A673 (cell line): Measurements from ENCODE around the gene GAS7. TPM values are rescaled to one million over a fixed set of nuclear protein-coding genes. Genes with fewer than 3 reads are reported as not detected.

Experiments
- BruUV-seq: library from RNA; stranded (reverse); fragments of 400-500 nt; replicated peaks from 2 replicates; lab custom pipeline; 2021; lab: Mats Ljungman, UMichigan
- CTCF ChIA-PET: fragments of 300-600 bp; sonication (Branson Sonifier 250); formaldehyde crosslinking; loops from one replicate; lab custom pipeline; 2022; ENCODE audit warnings: antibody characterized with exemption; lab: Charles Lee
- POLR2A ChIA-PET: fragments of 300-600 bp; sonication (Branson Sonifier 250); formaldehyde crosslinking; loops from one replicate; lab custom pipeline; 2022; ENCODE audit warnings: antibody characterized with exemption; ENCODE audit not compliant: low non-redundant PET; lab: Charles Lee
- DNase-seq: peaks from one replicate; pipeline ENCODE4 v3.0.0-alpha.2; 2015; ENCODE audit warnings: low spot score
- H3K27ac ChIP-seq: fragments of 200-600 bp; sonication (generic); 2 replicates; pipeline ENCODE4 v1.5.1; 2016; ENCODE audit warnings: mixed run types, low read depth, mild to moderate bottlenecking, mixed read lengths, antibody characterized with exemption, low read length; ENCODE audit not compliant: poor library complexity, severe bottlenecking
- H3K27me3 ChIP-seq: fragments of 200-600 bp; sonication (generic); replicated peaks from 2 replicates; pipeline ENCODE4 v1.6.1; 2017; ENCODE audit warnings: mixed run types, low read depth, mild to moderate bottlenecking, mixed read lengths, antibody characterized with exemption, low read length; ENCODE audit not compliant: insufficient read depth, poor library complexity
- H3K36me3 ChIP-seq: fragments of 200-600 bp; sonication (generic); 2 replicates; pipeline ENCODE4 v1.6.1; 2016; ENCODE audit warnings: mixed run types, mild to moderate bottlenecking, mixed read lengths, antibody characterized with exemption, low read length; ENCODE audit not compliant: insufficient read depth, poor library complexity, severe bottlenecking
- H3K4me1 ChIP-seq: fragments of 200-600 bp; sonication (generic); 2 replicates; pipeline ENCODE4 v1.6.1; 2017; ENCODE audit warnings: mixed run types, mild to moderate bottlenecking, mixed read lengths, antibody characterized with exemption, low read length; ENCODE audit not compliant: insufficient read depth, poor library complexity, severe bottlenecking
- H3K4me3 ChIP-seq: fragments of 200-600 bp; sonication (generic); 2 replicates; pipeline ENCODE4 v1.5.1; 2016; ENCODE audit warnings: low read depth, mixed run types, mild to moderate bottlenecking, mixed read lengths, low read length; ENCODE audit not compliant: poor library complexity, severe bottlenecking
- H3K9me3 ChIP-seq: fragments of 200-600 bp; sonication (generic); 2 replicates; pipeline ENCODE4 v1.6.1; 2016; ENCODE audit warnings: mixed run types, low read depth, mild to moderate bottlenecking, mixed read lengths, antibody characterized with exemption, low read length; ENCODE audit not compliant: poor library complexity, severe bottlenecking
- CTCF ChIP-seq: fragments of 300-800, 200-600 bp; sonication (generic); conservative IDR thresholded peaks from 2 replicates; pipeline ENCODE4 v1.5.1; 2017; ENCODE audit warnings: low read depth, mild to moderate bottlenecking, antibody characterized with exemption, low read length, moderate library complexity, mixed read lengths
- EZH2 ChIP-seq: fragments of 200-600 bp; sonication (generic); IDR thresholded peaks from 2 replicates; pipeline ENCODE4 v1.6.1; 2017; ENCODE audit warnings: borderline replicate concordance, low read depth, mild to moderate bottlenecking, mixed read lengths, antibody characterized with exemption, low read length; ENCODE audit not compliant: poor library complexity, severe bottlenecking
- intact Hi-C: fragments of 100-400 bp; cut with micrococcal nuclease; formaldehyde crosslinking; loops from one replicate; pipeline ENCODE4 v1.10.0; 2022; ENCODE audit not compliant: unreplicated experiment
- total RNA-seq: library from RNA; stranded (reverse); gene quantifications from 2 replicates; pipeline ENCODE4 v1.2.3, GENCODE V29; 2021

Gene GAS7
- total RNA-seq, 1 experiment from 2014 or later = 2.3 TPM

- DNase-seq = no peak
- ChIA-PET POLR2A (no interaction called here), CTCF (no interaction called here)
- no peaks in the 10 kb centered on the region for H3K4me1 ChIP-seq
- no peak overlapping the region for H3K4me3 ChIP-seq
- no peaks in the 10 kb centered on the region for H3K9me3 ChIP-seq
- no peaks in the 10 kb centered on the region for H3K36me3 ChIP-seq
- H3K27me3 ChIP-seq = no peaks in the 10 kb centered on the region
- intact Hi-C loops = no loop called here
- no TSS peak for BruUV-seq
- H3K27ac ChIP-seq = no peak overlapping the region
- TF ChIP-seq EZH2 = no peak
- TF ChIP-seq CTCF = no peak
Observed at GRCh38 chr17:9956474-9957131, 241.8 kb downstream of the GAS7 start.

GRCh38 chr17:9953492-9953891, 244.9 kb downstream of the GAS7 start:
- H3K36me3 ChIP-seq = no peaks in the 10 kb centered on the region
- no peak for DNase-seq
- no peaks in the 10 kb centered on the region for H3K9me3 ChIP-seq
- H3K4me3 ChIP-seq = no peak overlapping the region
- CTCF ChIA-PET = no interaction called here
- intact Hi-C loops = no loop called here
- no peak overlapping the region for H3K27ac ChIP-seq
- BruUV-seq = no TSS peak
- H3K27me3 ChIP-seq = no peaks in the 10 kb centered on the region
- TF ChIP-seq CTCF (no peak), EZH2 (no peak)
- POLR2A ChIA-PET = no interaction called here
- no peaks in the 10 kb centered on the region for H3K4me1 ChIP-seq

GRCh38 chr17:9951803-9952202, 246.6 kb downstream of the GAS7 start:
- CTCF ChIA-PET = no interaction called here

More at GRCh38 chr17:9951803-9952202, 246.6 kb downstream of the GAS7 start:
- BruUV-seq = no TSS peak
- Histone ChIP-seq H3K9me3 (no peaks in the 10 kb centered on the region), H3K36me3 (no peaks in the 10 kb centered on the region), H3K27me3 (no peaks in the 10 kb centered on the region), H3K27ac (no peak overlapping the region), H3K4me3 (no peak overlapping the region), H3K4me1 (no peaks in the 10 kb centered on the region)
- POLR2A ChIA-PET = no interaction called here
- TF ChIP-seq EZH2 (no peak), CTCF (no peak)
- no peak for DNase-seq
- intact Hi-C loops = no loop called here
